Endothelial cell (in vitro differentiated cells): ENCODE measurements around the gene TMEM100. TPM values are rescaled to one million over a fixed set of nuclear protein-coding genes. Genes with fewer than 3 reads are reported as not detected.

ENCODE experiments used
- DNase-seq: peaks from one replicate; pipeline ENCODE4 v3.0.0; 2021; ENCODE audit warnings: low spot score
- H3K27ac Mint-ChIP-seq: one replicate; pipeline ENCODE4 v1.8.0; 2021; ENCODE audit warnings: mixed read lengths, inconsistent platforms; ENCODE audit not compliant: unreplicated experiment
- H3K27me3 Mint-ChIP-seq: one replicate; pipeline ENCODE4 v1.8.0; 2021; ENCODE audit warnings: mild to moderate bottlenecking, moderate library complexity, mixed read lengths, inconsistent platforms; ENCODE audit not compliant: unreplicated experiment
- H3K36me3 Mint-ChIP-seq: one replicate; pipeline ENCODE4 v1.8.0; 2021; ENCODE audit warnings: mild to moderate bottlenecking, low read depth, mixed read lengths, inconsistent platforms; ENCODE audit not compliant: unreplicated experiment
- H3K4me1 Mint-ChIP-seq: one replicate; pipeline ENCODE4 v1.8.0; 2021; ENCODE audit warnings: mild to moderate bottlenecking, mixed read lengths, inconsistent platforms; ENCODE audit not compliant: unreplicated experiment
- H3K4me3 Mint-ChIP-seq: one replicate; pipeline ENCODE4 v1.8.0; 2021; ENCODE audit warnings: mild to moderate bottlenecking, mixed read lengths, inconsistent platforms; ENCODE audit not compliant: unreplicated experiment
- H3K9me3 Mint-ChIP-seq: one replicate; pipeline ENCODE4 v1.8.0; 2021; ENCODE audit warnings: mixed read lengths, inconsistent platforms; ENCODE audit not compliant: unreplicated experiment
- total RNA-seq: library from RNA; stranded (reverse); fragmentation: NEBNext Ultra II Directional; extraction: Animal tissue kit (Norgen Biotek cat#: 25700); gene quantifications from one replicate; pipeline ENCODE4 v1.2.1, GENCODE V29; 2021; ENCODE audit not compliant: unreplicated experiment
- TF ChIP-seq, protein P1 (sequence below): fragments of 200-600 bp; sonication (generic); IDR thresholded peaks from one replicate; pipeline ENCODE4 v1.5.0; 2021; ENCODE audit warnings: antibody characterized with exemption; ENCODE audit not compliant: unreplicated experiment

The TMEM100 gene
- total RNA-seq, 1 donor from 2014 or later, result 29.3 TPM

DNA sequence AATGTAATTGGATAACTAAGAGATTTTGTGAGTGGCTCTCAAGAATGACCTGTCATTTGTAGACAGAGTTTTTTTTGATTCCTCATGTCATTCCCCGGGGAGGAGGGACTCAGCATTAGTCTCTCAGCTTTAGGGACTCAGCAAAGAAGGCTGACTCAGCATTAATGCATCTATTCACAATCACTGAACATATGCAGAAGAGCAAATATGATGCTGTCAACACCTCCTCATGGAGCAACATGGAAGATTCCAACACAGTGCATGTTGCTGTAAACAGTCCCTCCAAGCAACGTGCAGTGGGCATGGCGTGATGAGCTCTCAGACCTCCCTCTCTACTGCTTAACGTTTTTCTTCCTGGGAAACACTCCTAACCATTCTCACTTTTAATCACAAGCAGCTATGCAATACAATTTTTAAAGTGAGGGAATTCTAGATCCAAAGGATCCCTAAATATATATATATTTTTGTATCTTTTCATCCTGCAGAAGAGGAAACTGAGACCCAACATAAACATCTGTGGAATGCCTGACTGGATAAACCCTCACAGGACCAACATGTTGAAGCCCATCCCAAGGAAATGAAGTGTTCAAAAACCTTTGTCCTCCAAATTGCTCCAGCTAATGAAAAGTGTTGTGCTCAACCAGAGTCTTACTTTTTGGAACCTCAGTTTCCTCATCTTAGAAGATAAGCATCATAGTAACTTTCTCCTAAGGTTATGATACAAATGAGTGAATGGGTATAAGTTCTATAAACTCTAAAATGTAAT is 38.9 kb downstream of the TMEM100 start:
- no peaks in the 10 kb centered on the region for H3K4me1 Mint-ChIP-seq

DNA sequence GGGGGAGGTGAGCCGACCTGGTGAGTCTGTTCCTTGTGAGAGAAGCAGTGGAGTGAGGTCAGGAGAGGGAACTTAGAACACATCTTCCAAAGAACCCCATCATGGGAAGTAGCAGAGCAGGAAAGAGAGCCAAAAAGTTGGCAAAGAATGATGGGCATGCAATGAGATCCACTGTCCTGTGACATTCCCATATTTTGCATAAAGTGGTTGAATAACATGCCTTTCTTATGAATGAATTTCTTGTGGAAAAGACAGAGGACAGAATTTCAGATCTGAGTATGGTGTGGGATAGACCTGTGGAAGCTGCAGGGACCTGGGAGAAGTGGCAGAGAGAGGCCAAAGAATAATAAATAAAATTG is 41.3 kb downstream of the TMEM100 start:
- TF ChIP-seq, protein P1, sequence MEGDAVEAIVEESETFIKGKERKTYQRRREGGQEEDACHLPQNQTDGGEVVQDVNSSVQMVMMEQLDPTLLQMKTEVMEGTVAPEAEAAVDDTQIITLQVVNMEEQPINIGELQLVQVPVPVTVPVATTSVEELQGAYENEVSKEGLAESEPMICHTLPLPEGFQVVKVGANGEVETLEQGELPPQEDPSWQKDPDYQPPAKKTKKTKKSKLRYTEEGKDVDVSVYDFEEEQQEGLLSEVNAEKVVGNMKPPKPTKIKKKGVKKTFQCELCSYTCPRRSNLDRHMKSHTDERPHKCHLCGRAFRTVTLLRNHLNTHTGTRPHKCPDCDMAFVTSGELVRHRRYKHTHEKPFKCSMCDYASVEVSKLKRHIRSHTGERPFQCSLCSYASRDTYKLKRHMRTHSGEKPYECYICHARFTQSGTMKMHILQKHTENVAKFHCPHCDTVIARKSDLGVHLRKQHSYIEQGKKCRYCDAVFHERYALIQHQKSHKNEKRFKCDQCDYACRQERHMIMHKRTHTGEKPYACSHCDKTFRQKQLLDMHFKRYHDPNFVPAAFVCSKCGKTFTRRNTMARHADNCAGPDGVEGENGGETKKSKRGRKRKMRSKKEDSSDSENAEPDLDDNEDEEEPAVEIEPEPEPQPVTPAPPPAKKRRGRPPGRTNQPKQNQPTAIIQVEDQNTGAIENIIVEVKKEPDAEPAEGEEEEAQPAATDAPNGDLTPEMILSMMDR, result no peak
- Mint-ChIP-seq H3K9me3 (no peaks in the 10 kb centered on the region), H3K36me3 (no peaks in the 10 kb centered on the region), H3K4me1 (peaks cover 6% of the 10 kb centered on the region), H3K4me3 (no peak overlapping the region), H3K27ac (no peak overlapping the region), H3K27me3 (no peaks in the 10 kb centered on the region)
- DNase-seq, result no peak

More for the DNA sequence above, 38.9 kb downstream of the TMEM100 start:
- Mint-ChIP-seq H3K27ac (no peak overlapping the region), H3K9me3 (no peaks in the 10 kb centered on the region), H3K27me3 (no peaks in the 10 kb centered on the region), H3K4me3 (no peak overlapping the region), H3K36me3 (no peaks in the 10 kb centered on the region)
- TF ChIP-seq, protein P1, result no peak
- DNase-seq, result no peak

DNA sequence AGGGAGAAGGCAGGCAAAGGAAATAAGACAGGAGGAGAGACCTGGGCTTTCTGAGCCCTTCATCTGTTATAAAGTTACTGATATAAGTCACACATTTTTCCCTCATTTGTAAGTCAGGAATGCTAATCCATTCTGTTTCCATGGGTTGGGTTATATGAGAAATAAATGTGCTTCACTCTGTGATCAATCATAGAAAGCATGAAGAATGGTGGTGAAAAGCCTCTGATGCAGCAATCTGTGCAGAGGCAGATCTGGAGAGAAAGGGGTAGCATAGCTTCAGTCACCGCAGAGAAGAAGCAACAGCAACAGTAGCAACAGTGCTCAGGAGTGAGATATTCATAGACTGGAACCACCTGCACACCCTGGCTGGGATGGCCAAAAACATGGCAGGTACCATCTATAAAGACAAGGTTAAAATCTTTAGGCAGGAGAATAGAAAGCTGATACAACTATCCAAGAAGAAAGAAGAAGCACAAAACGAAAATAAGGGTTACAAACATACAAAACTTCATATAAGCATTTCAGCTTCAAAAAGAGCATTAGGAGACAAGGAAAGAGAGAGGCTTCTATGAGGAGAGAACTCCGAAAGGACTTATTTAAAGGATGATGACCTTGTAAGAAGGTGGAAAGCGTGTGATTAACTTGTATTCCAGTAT is 41.9 kb downstream of the TMEM100 start:
- no peak for DNase-seq
- Mint-ChIP-seq H3K4me1 (peaks cover 6% of the 10 kb centered on the region), H3K36me3 (no peaks in the 10 kb centered on the region), H3K27ac (no peak overlapping the region), H3K27me3 (no peaks in the 10 kb centered on the region), H3K4me3 (no peak overlapping the region), H3K9me3 (no peaks in the 10 kb centered on the region)
- TF ChIP-seq, protein P1, result no peak

DNA sequence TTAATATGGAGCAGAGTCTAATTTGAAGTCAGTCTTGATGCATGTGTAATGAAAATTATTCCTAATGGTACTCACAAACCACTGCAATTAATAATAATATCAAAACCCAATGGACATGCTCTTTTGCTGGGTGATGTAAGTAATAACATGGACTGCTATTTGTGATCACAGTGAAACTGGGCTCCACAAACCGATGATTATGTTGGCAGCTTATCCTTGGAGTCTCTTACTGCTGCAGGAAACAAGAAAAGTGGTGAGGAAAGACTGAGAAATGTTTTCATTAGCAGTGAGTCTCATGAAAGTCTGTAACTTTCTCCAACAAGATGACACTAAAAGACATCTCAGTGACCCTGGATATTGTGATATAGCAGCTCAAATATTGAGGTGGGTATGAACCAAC is 45.2 kb downstream of the TMEM100 start:
- Mint-ChIP-seq H3K4me3 (no peak overlapping the region), H3K4me1 (peaks cover 18% of the 10 kb centered on the region), H3K27me3 (no peaks in the 10 kb centered on the region), H3K9me3 (no peaks in the 10 kb centered on the region), H3K27ac (no peak overlapping the region), H3K36me3 (peaks cover 4% of the 10 kb centered on the region)
- TF ChIP-seq, protein P1, result no peak
- DNase-seq, result no peak

DNA sequence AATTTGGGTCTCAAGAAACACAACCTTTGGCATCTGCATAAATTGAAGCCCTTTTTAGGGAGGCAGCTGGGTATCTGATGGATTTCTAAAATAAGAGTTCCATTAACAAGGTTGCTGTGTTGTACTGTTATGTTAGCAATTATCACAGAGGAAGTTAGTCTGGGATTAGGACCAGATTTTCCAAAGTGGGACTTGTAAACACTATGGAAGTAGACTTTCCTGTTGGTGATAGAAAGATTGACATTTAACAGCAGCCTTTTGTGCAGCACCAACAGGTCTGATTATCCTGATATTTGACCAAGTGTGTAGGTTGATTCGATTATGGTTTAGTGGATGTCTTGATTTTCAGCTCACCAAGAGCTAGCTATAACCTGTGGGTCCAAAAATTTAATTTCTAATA is 46.4 kb downstream of the TMEM100 start:
- TF ChIP-seq, protein P1, result no peak
- H3K4me3 Mint-ChIP-seq, result no peak overlapping the region
- no peaks in the 10 kb centered on the region for H3K9me3 Mint-ChIP-seq
- no peak for DNase-seq
- peaks cover 18% of the 10 kb centered on the region for H3K4me1 Mint-ChIP-seq
- peaks cover 2% of the 10 kb centered on the region for H3K27me3 Mint-ChIP-seq
- H3K36me3 Mint-ChIP-seq, result peaks cover 4% of the 10 kb centered on the region
- H3K27ac Mint-ChIP-seq, result no peak overlapping the region
